IPS-20b (cell line): Measurements from ENCODE around the gene VAT1L.
A peak's percentile ranks its signal among the peaks of the same experiment; 100 is the strongest.

Source experiments
- H3K27ac ChIP-seq: one replicate; pipeline ENCODE4 v1.5.1; 2013; ENCODE audit warnings: low read length
- H3K27me3 ChIP-seq: 2 replicates; pipeline ENCODE4 v1.6.1; 2013; ENCODE audit warnings: mild to moderate bottlenecking, low read length, inconsistent platforms; ENCODE audit not compliant: insufficient read depth
- H3K36me3 ChIP-seq: 2 replicates; pipeline ENCODE4 v1.6.1; 2013; ENCODE audit warnings: low read depth, mild to moderate bottlenecking, inconsistent platforms, low read length, moderate library complexity; ENCODE audit not compliant: insufficient read depth
- H3K4me1 ChIP-seq: 2 replicates; pipeline ENCODE4 v1.6.1; 2013; ENCODE audit warnings: mild to moderate bottlenecking, control low read depth, inconsistent platforms, low read length, moderate library complexity; ENCODE audit not compliant: insufficient read depth
- H3K4me3 ChIP-seq: 2 replicates; pipeline ENCODE4 v1.5.1; 2013; ENCODE audit warnings: mild to moderate bottlenecking, low read length, inconsistent platforms
- H3K9ac ChIP-seq: 2 replicates; pipeline ENCODE4 v1.6.1; 2013; ENCODE audit warnings: low read depth, mild to moderate bottlenecking, inconsistent platforms, low read length, moderate library complexity
- H3K9me3 ChIP-seq: 2 replicates; pipeline ENCODE4 v1.6.1; 2013; ENCODE audit warnings: mild to moderate bottlenecking, low read depth, low read length, inconsistent platforms; ENCODE audit not compliant: insufficient read depth

VAT1L gene

GRCh38 chr16:77967054-77967904 is 178.9 kb downstream of the VAT1L start:
- H3K9ac ChIP-seq: peak overlapping the region; percentile 80; the same call in 1 of the 2 replicates
- peak overlapping the region; percentile 85 for H3K27ac ChIP-seq
- peaks cover 37% of the 10 kb centered on the region for H3K4me1 ChIP-seq
- no peaks in the 10 kb centered on the region for H3K36me3 ChIP-seq
- no peaks in the 10 kb centered on the region for H3K27me3 ChIP-seq
- peak overlapping the region; percentile 23; the same call in 1 of the 2 replicates for H3K4me3 ChIP-seq
- no peaks in the 10 kb centered on the region for H3K9me3 ChIP-seq

DNA sequence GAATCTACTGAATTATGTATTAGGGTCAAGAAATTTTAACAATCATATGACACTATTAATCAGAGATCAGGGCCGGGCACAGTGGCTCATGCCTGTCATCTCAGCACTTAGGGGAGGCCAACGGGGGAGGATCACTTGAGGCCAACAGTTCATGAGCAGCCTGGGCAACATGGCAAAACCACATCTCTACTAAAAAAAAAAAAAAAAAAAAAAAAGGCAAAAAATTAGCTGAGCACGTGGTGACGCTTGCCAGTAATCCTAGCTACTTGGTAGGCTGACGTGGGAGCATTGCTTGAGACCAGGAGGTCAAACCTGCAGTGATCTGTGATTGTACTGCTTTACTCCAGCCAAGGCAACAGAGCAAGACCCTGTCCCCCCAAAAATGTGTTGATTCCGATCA is 181.5 kb downstream of the VAT1L start:
- H3K4me1 ChIP-seq: peaks cover 25% of the 10 kb centered on the region
- H3K36me3 ChIP-seq: peaks cover 11% of the 10 kb centered on the region; the same call in 1 of the 2 replicates

DNA sequence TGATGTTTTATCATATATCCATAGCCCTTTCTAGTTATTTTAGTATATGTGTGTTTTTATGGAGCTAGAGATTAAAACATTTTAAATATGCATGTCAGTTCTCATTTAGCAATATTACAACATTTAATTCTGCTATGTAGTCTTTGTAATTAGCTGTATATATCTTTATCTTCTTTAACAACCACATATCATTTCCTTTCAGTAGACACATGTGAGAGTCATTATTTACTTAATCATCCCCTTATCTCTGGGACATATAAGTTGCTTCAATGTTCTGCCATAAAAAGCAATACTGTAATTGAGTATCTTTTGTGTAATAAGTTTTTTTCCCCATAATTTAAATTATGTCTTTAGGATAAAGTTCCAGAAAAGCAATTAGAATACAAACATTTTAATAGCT is 182.0 kb downstream of the VAT1L start:
- Histone ChIP-seq H3K36me3 (peaks cover 12% of the 10 kb centered on the region; the same call in 1 of the 2 replicates), H3K27ac (peak overlapping the region; percentile 45), H3K4me3 (no peak overlapping the region), H3K27me3 (no peaks in the 10 kb centered on the region), H3K9ac (no peak overlapping the region; the same call in 1 of the 2 replicates), H3K4me1 (peaks cover 23% of the 10 kb centered on the region), H3K9me3 (no peaks in the 10 kb centered on the region)

More for the DNA sequence above, 181.5 kb downstream of the VAT1L start:
- peak overlapping the region; percentile 69 for H3K27ac ChIP-seq
- H3K9me3 ChIP-seq: no peaks in the 10 kb centered on the region
- no peak overlapping the region for H3K9ac ChIP-seq
- H3K4me3 ChIP-seq: no peak overlapping the region
- H3K27me3 ChIP-seq: no peaks in the 10 kb centered on the region

DNA sequence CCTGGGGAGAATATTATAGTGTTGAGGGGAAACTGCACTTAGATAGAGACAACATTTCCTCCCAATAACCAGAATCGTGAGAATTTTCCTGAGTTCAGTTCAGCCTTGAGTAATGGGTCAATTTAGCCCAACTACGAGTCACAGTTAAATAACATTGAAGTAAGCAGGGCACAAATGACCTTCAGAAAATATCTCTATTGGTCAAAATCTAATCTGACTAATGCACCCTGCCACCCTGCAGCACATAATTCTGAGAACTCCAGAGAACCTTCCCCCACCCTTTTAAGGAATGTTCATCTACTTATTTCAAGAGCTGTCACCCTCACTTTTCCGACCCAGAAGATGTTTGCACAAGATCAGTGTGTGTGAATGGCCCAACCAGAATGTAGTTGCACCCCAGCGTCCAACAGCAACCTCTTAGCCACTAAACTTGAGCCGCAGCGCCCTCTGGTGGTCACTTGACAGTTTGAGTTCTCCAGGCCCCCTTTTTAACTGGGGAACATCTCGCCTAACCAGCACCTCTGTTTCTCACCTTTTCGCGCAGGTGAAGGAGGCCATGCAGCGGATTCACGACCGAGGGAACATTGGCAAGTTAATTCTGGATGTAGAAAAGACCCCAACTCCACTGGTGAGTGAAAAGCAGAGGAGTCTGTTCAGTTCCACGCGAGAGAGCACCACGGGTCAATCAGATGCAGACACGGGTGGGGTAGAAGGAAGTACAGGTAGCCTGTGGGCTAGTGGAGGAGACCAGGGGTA is 183.1 kb downstream of the VAT1L start:
- H3K4me1 ChIP-seq: peaks cover 13% of the 10 kb centered on the region; the same call in 1 of the 2 replicates
- H3K9me3 ChIP-seq: no peaks in the 10 kb centered on the region
- no peak overlapping the region for H3K4me3 ChIP-seq
- H3K27me3 ChIP-seq: no peaks in the 10 kb centered on the region
- peak overlapping the region; percentile 2; the same call in 1 of the 2 replicates for H3K9ac ChIP-seq
- H3K36me3 ChIP-seq: peaks cover 23% of the 10 kb centered on the region
- H3K27ac ChIP-seq: no peak overlapping the region

GRCh38 chr16:77972062-77972392 is 183.7 kb downstream of the VAT1L start:
- H3K27ac ChIP-seq: no peak overlapping the region

DNA sequence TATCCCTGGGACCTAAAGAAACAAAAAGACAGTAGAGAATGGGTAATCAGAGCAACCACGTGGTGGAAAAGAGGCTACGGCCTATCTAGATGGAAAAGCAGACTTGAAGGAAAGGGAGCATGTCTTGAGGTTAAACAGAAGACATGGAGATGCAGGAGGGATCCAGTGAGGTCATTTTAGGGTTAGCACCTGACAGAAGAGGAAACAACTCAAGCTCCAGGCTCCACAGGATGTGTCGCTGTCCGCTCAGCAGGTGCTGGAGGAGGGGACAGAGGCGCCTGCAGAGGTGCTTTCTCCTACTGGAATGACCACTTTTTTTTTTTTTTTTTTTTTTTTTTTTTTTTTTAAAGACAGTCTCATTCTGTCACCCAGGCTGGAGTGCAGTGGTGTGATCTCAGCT is 186.5 kb downstream of the VAT1L start:
- H3K9ac ChIP-seq: no peak overlapping the region
- peaks cover 4% of the 10 kb centered on the region for H3K4me1 ChIP-seq
- peaks cover 57% of the 10 kb centered on the region for H3K36me3 ChIP-seq
- H3K4me3 ChIP-seq: no peak overlapping the region
- no peak overlapping the region for H3K27ac ChIP-seq
- no peaks in the 10 kb centered on the region for H3K27me3 ChIP-seq
- no peaks in the 10 kb centered on the region for H3K9me3 ChIP-seq

More at GRCh38 chr16:77972062-77972392, 183.7 kb downstream of the VAT1L start:
- Histone ChIP-seq H3K9me3 (no peaks in the 10 kb centered on the region), H3K4me3 (no peak overlapping the region), H3K36me3 (peaks cover 28% of the 10 kb centered on the region), H3K4me1 (peaks cover 8% of the 10 kb centered on the region; the same call in 1 of the 2 replicates), H3K9ac (no peak overlapping the region; the same call in 1 of the 2 replicates), H3K27me3 (no peaks in the 10 kb centered on the region)

DNA sequence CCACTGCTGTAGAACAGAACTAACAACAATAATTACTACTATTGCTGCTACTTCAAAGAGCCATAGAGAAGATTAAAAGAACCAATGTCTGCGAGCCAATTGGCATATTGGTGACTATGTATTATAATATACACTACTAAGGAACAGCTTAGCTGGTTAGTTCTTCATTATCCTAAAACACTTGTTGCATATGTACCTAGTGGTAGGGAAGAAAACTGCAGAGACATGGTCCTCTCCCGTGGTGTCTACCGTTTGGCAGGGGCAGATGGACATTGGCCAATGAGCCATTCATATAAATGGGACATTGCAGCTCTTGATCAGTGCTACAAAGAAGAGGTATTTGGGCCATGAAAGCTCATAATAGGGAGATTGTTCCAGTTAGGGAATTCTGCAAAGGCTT is 187.6 kb downstream of the VAT1L start:
- Histone ChIP-seq H3K27ac (no peak overlapping the region), H3K4me1 (peaks cover 4% of the 10 kb centered on the region), H3K9me3 (no peaks in the 10 kb centered on the region), H3K27me3 (no peaks in the 10 kb centered on the region), H3K9ac (no peak overlapping the region), H3K36me3 (peaks cover 57% of the 10 kb centered on the region), H3K4me3 (no peak overlapping the region)

DNA sequence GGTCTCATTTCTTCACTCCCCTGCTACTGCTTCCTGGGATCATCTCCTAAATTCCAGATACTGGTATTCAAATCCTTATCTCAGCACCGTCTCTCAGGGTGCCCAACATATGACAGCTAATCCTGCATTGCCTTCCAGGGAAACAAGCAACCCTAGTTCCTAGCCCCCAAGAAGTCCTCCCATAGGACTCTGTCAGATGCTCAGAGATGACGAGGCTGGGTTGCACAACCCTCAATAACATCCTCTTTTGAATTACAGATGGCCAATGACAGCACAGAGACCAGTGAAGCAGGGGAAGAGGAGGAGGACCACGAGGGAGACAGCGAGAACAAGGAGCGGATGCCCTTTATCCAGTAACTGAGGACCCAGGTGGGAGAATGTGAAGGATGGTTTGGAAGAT is 189.0 kb downstream of the VAT1L start:
- H3K4me3 ChIP-seq: no peak overlapping the region
- no peak overlapping the region for H3K9ac ChIP-seq
- peaks cover 63% of the 10 kb centered on the region for H3K36me3 ChIP-seq
- H3K27ac ChIP-seq: no peak overlapping the region
- peaks cover 7% of the 10 kb centered on the region; the same call in 1 of the 2 replicates for H3K4me1 ChIP-seq
- H3K9me3 ChIP-seq: no peaks in the 10 kb centered on the region
- H3K27me3 ChIP-seq: no peaks in the 10 kb centered on the region

- Histone ChIP-seq H3K4me3 (no peak overlapping the region), H3K9me3 (0 out of 2 replicates have a peak, but pooled peaks cover 4% of the 10 kb centered on the region), H3K4me1 (0 out of 2 replicates have a peak, but pooled peaks cover 3% of the 10 kb centered on the region), H3K36me3 (peaks cover 6% of the 10 kb centered on the region; the same call in 1 of the 2 replicates), H3K27me3 (no peaks in the 10 kb centered on the region), H3K27ac (no peak overlapping the region), H3K9ac (no peak overlapping the region)
Observed at GRCh38 chr16:77985111-77985510, 196.7 kb downstream of the VAT1L start.

DNA sequence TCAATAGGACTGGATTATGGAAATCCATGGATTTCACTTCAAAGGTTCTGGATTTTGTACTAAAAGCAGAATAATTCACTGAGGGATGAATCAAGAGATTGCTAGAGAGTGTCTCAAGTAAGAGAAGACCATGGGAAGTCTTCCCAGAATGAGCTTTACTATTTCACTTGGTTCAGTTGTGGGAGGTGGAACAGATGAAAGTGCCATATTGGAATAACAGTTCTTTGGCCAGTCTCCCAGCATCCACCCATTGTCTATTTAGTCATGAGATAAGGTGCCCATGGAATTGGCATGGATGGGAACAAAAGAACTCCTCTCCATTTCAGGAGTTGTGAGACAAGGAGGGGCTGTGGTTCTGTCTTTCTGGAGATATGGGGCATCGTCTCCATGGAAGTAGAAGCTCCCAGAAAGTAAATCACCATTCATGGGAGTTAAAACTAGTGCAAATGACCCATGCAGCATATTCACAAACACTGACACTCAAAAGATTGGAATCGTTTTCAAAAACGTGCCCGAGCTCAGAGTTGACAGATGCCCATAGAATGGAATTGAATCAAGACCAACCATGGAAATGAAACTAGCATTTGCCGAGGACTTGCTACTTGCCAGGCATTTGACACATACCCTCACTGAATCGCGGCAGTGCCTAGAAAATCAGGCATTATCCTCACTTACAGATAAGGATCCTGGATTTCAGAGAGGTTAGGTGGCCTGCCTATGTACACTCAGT is 197.8 kb downstream of the VAT1L start:
- H3K27me3 ChIP-seq: no peaks in the 10 kb centered on the region
- H3K4me3 ChIP-seq: no peak overlapping the region
- H3K9me3 ChIP-seq: peaks cover 5% of the 10 kb centered on the region; the same call in 1 of the 2 replicates
- no peak overlapping the region for H3K9ac ChIP-seq
- H3K4me1 ChIP-seq: peaks cover 3% of the 10 kb centered on the region; the same call in 1 of the 2 replicates
- no peak overlapping the region for H3K27ac ChIP-seq
- H3K36me3 ChIP-seq: peaks cover 5% of the 10 kb centered on the region; the same call in 1 of the 2 replicates

GRCh38 chr16:77987810-77988209 is 199.4 kb downstream of the VAT1L start:
- Histone ChIP-seq H3K9ac (no peak overlapping the region), H3K9me3 (peaks cover 13% of the 10 kb centered on the region; the same call in 1 of the 2 replicates), H3K27ac (no peak overlapping the region), H3K27me3 (no peaks in the 10 kb centered on the region), H3K4me1 (peaks cover 12% of the 10 kb centered on the region; the same call in 1 of the 2 replicates), H3K4me3 (no peak overlapping the region), H3K36me3 (no peaks in the 10 kb centered on the region)
